HCT116 (cell line): Measurements from ENCODE around the gene CDK16. TPM values are rescaled to one million over a fixed set of nuclear protein-coding genes. Genes with fewer than 3 reads are reported as not detected.

Source experiments
- ATAC-seq: fragments of 200-7000 bp; cut with Tn5 transposase; 2 replicates; pipeline ENCODE4 v1.9.1; 2020; ENCODE audit warnings: mild to moderate bottlenecking, moderate library complexity
- BruUV-seq: library from RNA; stranded (reverse); fragments of 400-500 nt; replicated peaks from 2 replicates; lab custom pipeline; 2021; lab: Mats Ljungman, UMichigan
- CTCF ChIA-PET: fragments of 300-600 bp; sonication (Branson Sonifier 250); formaldehyde crosslinking; loops from one replicate; lab custom pipeline; 2021; ENCODE audit warnings: antibody characterized with exemption; lab: Charles Lee
- POLR2A ChIA-PET: fragments of 300-600, 350-600 bp; sonication (Branson Sonifier 250); formaldehyde crosslinking; loops from one replicate; lab custom pipeline; 2021; ENCODE audit warnings: antibody characterized with exemption; lab: Charles Lee
- RAD21 ChIA-PET, 2 experiments: fragments of 300-600 bp; sonication (Branson Sonifier 250); formaldehyde crosslinking; loops; one replicate each; lab custom pipeline; 2023; ENCODE audit warnings: low total read pairs in 2 of 2; ENCODE audit not compliant: uncharacterized antibody in 2 of 2, unreplicated experiment in 2 of 2, low non-redundant PET in 1 of 2; lab: Charles Lee
- DNase-seq: peaks from one replicate; pipeline ENCODE4 v3.0.0-alpha.2; 2010; ENCODE audit warnings: low read depth, low spot score
- H2AFZ ChIP-seq: fragments of 200-600 bp; shearing (Covaris generic), sonication (generic); 2 replicates; pipeline ENCODE4 v1.6.1; 2017; ENCODE audit warnings: low read depth, mixed run types, mixed read lengths, antibody characterized with exemption, low read length; ENCODE audit not compliant: poor library complexity, severe bottlenecking
- H3K27ac ChIP-seq: 2 replicates; pipeline ENCODE4 v1.5.1; 2012; ENCODE audit warnings: low read depth, low read length
- H3K27me3 ChIP-seq: fragments of 200-600 bp; sonication (generic); 2 replicates; pipeline ENCODE4 v1.6.1; 2016; ENCODE audit warnings: mixed run types, low read length, mixed read lengths; ENCODE audit not compliant: insufficient read depth
- H3K36me3 ChIP-seq, 2 experiments: fragments of 200-500 bp in 1 of 2; fragments of 200-600 bp in 1 of 2; sonication (Bioruptor generic) in 1 of 2; sonication (generic) in 1 of 2; 2 replicates each; pipeline versions ENCODE4 v1.5.1 to v1.6.1; 2014 to 2016; ENCODE audit warnings: low read length in 2 of 2, inconsistent platforms in 1 of 2, mixed read lengths in 1 of 2, mixed run types in 1 of 2; ENCODE audit not compliant: insufficient read depth in 2 of 2, control insufficient read depth in 1 of 2
- H3K4me1 ChIP-seq, 2 experiments: fragments of 200-600 bp in 1 of 2; sonication (generic) in 1 of 2; 2 replicates each; pipeline versions ENCODE4 v1.5.1 to v1.6.1; 2012 to 2017; ENCODE audit warnings: low read length in 2 of 2, inconsistent platforms in 1 of 2, mild to moderate bottlenecking in 1 of 2, mixed read lengths in 1 of 2, mixed run types in 1 of 2, moderate library complexity in 1 of 2; ENCODE audit not compliant: insufficient read depth in 2 of 2, control insufficient read depth in 1 of 2
- H3K4me2 ChIP-seq: fragments of 200-600 bp; sonication (generic); 2 replicates; pipeline ENCODE4 v1.6.1; 2017; ENCODE audit warnings: mixed run types, low read length, mixed read lengths
- H3K4me3 ChIP-seq, 2 experiments: fragments of 200-600 bp in 1 of 2; sonication (generic) in 1 of 2; replicated peaks in 1 of 2; 2 replicates each; pipeline ENCODE4 v1.5.1; 2011 to 2016; ENCODE audit warnings: low read length in 2 of 2, control low read depth in 1 of 2, low read depth in 1 of 2, mild to moderate bottlenecking in 1 of 2, mixed read lengths in 1 of 2, mixed run types in 1 of 2
- H3K79me2 ChIP-seq: fragments of 200-600 bp; sonication (generic); 2 replicates; pipeline ENCODE4 v1.6.1; 2017; ENCODE audit warnings: mild to moderate bottlenecking, mixed run types, low read length, moderate library complexity, mixed read lengths; ENCODE audit not compliant: insufficient read depth
- H3K9ac ChIP-seq: fragments of 200-600 bp; sonication (generic); 2 replicates; pipeline ENCODE4 v1.6.1; 2016; ENCODE audit warnings: low read length, mixed read lengths
- H3K9me2 ChIP-seq: fragments of 200-600 bp; sonication (generic), shearing (Covaris generic); 2 replicates; pipeline ENCODE4 v1.6.1; 2017; ENCODE audit warnings: mixed run types, mild to moderate bottlenecking, moderate library complexity; ENCODE audit not compliant: insufficient read depth
- H3K9me3 ChIP-seq, 2 experiments: fragments of 200-500 bp in 1 of 2; fragments of 200-600 bp in 1 of 2; sonication (Bioruptor generic) in 1 of 2; sonication (generic) in 1 of 2; 2 replicates each; pipeline ENCODE4 v1.6.1; 2014 to 2017; ENCODE audit warnings: low read length in 2 of 2, mixed read lengths in 2 of 2, inconsistent platforms in 1 of 2, low read depth in 1 of 2, mild to moderate bottlenecking in 1 of 2, mixed run types in 1 of 2, moderate library complexity in 1 of 2; ENCODE audit not compliant: control insufficient read depth in 1 of 2, insufficient read depth in 1 of 2
- H4K20me1 ChIP-seq: fragments of 200-600 bp; sonication (generic), shearing (Covaris generic); 2 replicates; pipeline ENCODE4 v1.6.1; 2017; ENCODE audit warnings: mixed run types, mild to moderate bottlenecking, moderate library complexity; ENCODE audit not compliant: insufficient read depth
- ATF3 ChIP-seq: IDR thresholded peaks from 2 replicates; pipeline ENCODE4 v1.6.1; 2012
- CBX3 ChIP-seq: IDR thresholded peaks from 2 replicates; pipeline ENCODE4 v1.6.1; 2012; ENCODE audit warnings: low read depth
- CEBPB ChIP-seq: IDR thresholded peaks from 2 replicates; pipeline ENCODE4 v1.6.1; 2012; ENCODE audit warnings: low read depth
- CTCF ChIP-seq, 3 experiments: fragments of 200-600 bp in 1 of 3; sonication (generic) in 1 of 3; IDR thresholded peaks in 2 of 3; conservative IDR thresholded peaks in 1 of 3; 2 replicates each; pipeline ENCODE4 v1.5.1; 2012 to 2017; ENCODE audit warnings: low read depth in 2 of 3, low read length in 2 of 3, antibody characterized with exemption in 1 of 3, borderline replicate concordance in 1 of 3, control low read depth in 1 of 3, mild to moderate bottlenecking in 1 of 3, mixed read lengths in 1 of 3, mixed run types in 1 of 3, moderate library complexity in 1 of 3; ENCODE audit not compliant: insufficient read depth in 1 of 3
- ELF1 ChIP-seq: IDR thresholded peaks from 2 replicates; pipeline ENCODE4 v1.6.1; 2012; ENCODE audit warnings: low read depth, borderline replicate concordance
- EZH2 ChIP-seq: fragments of 200-600 bp; sonication (generic); IDR thresholded peaks from 2 replicates; pipeline ENCODE4 v1.6.1; 2017; ENCODE audit warnings: antibody characterized with exemption, mixed run types
- JUND ChIP-seq: IDR thresholded peaks from 2 replicates; pipeline ENCODE4 v1.6.1; 2012
- MAX ChIP-seq: IDR thresholded peaks from 2 replicates; pipeline ENCODE4 v1.6.1; 2012
- POLR2A ChIP-seq: IDR thresholded peaks from 2 replicates; pipeline ENCODE4 v1.7.0; 2011; ENCODE audit warnings: borderline replicate concordance; ENCODE audit not compliant: insufficient read depth, insufficient read length; ENCODE audit errors: extremely low read depth
- POLR2AphosphoS5 ChIP-seq: IDR thresholded peaks from 2 replicates; pipeline ENCODE4 v1.6.1; 2011; ENCODE audit warnings: mild to moderate bottlenecking, low read depth, low read length, moderate library complexity
- RAD21 ChIP-seq: IDR thresholded peaks from 2 replicates; pipeline ENCODE4 v1.6.1; 2012; ENCODE audit warnings: low read depth, mild to moderate bottlenecking
- SIN3A ChIP-seq: IDR thresholded peaks from 2 replicates; pipeline ENCODE4 v1.6.1; 2012; ENCODE audit warnings: low read depth
- SP1 ChIP-seq: IDR thresholded peaks from 2 replicates; pipeline ENCODE4 v1.6.1; 2012; ENCODE audit warnings: low read depth
- SRF ChIP-seq: IDR thresholded peaks from 2 replicates; pipeline ENCODE4 v1.6.1; 2012; ENCODE audit warnings: low read depth
- TCF7L2 ChIP-seq: IDR thresholded peaks from 2 replicates; pipeline ENCODE4 v1.7.0; 2011; ENCODE audit warnings: borderline replicate concordance, inconsistent platforms; ENCODE audit not compliant: insufficient read depth, insufficient read length; ENCODE audit errors: extremely low read depth
- YY1 ChIP-seq: IDR thresholded peaks from 2 replicates; pipeline ENCODE4 v1.6.1; 2011; ENCODE audit warnings: low read length, low read depth, moderate library complexity, mild to moderate bottlenecking; ENCODE audit not compliant: insufficient replicate concordance; ENCODE audit errors: extremely low read depth
- ZBTB33 ChIP-seq: IDR thresholded peaks from 2 replicates; pipeline ENCODE4 v1.6.1; 2011; ENCODE audit warnings: mild to moderate bottlenecking, low read length, moderate library complexity; ENCODE audit not compliant: insufficient replicate concordance; ENCODE audit errors: extremely low read depth
- ZFX ChIP-seq: fragments of 450-650 bp; IDR thresholded peaks from 2 replicates; pipeline ENCODE4 v1.6.1; 2017
- intact Hi-C: fragments of 100-400 bp; cut with micrococcal nuclease; formaldehyde crosslinking; loops from 2 replicates; pipeline ENCODE4 v1.10.0; 2022
- total RNA-seq: library from RNA; stranded (reverse); gene quantifications from one replicate; pipeline ENCODE4 v1.2.1, GENCODE V29; 2021; ENCODE audit not compliant: unreplicated experiment

CDK16 gene
- total RNA-seq, 1 experiment from 2014 or later: 131 TPM

GRCh38 chrX:47212381-47213293 lies 5.8 kb upstream of the CDK16 start:
- BruUV-seq: no TSS peak
- ATAC-seq (no peak), DNase-seq (no peak)
- H3K4me1 ChIP-seq: peaks cover 6 to 8% of the 10 kb centered on the region in 2 experiments; a peak in 3 of 4 replicates
- no peak overlapping the region for H2AFZ ChIP-seq
- CTCF ChIA-PET: no interaction called here
- intact Hi-C loops: no loop called here
- no peak overlapping the region for H3K4me2 ChIP-seq
- RAD21 ChIA-PET: no interaction called here
- no peaks in the 10 kb centered on the region for H3K27me3 ChIP-seq
- no peak overlapping the region for H3K9ac ChIP-seq
- no peak overlapping the region for H3K27ac ChIP-seq
- no peaks in the 10 kb centered on the region for H3K79me2 ChIP-seq
- POLR2A ChIA-PET: no interaction called here
- H3K9me3 ChIP-seq: no peaks in the 10 kb centered on the region
- no peaks in the 10 kb centered on the region for H3K9me2 ChIP-seq
- H3K36me3 ChIP-seq: peaks cover 25 to 41% of the 10 kb centered on the region in 2 experiments
- no peaks in the 10 kb centered on the region for H4K20me1 ChIP-seq
- TF ChIP-seq RAD21: no peak
- TF ChIP-seq SP1: no peak
- no peak for TF ChIP-seq POLR2AphosphoS5
- no peak for TF ChIP-seq JUND
- no peak for TF ChIP-seq YY1
- TF ChIP-seq CTCF (IDR thresholded peaks at IDR 0.05 in 2 of 3, conservative IDR thresholded peaks at IDR 0.05 in 1 of 3; ENCODE audit: borderline replicate concordance in 1 of 3, insufficient read depth in 1 of 3, low read depth in 2 of 3, low read length in 2 of 3): no peak
- no peak for TF ChIP-seq CEBPB
- TF ChIP-seq POLR2A: no peak
- no peak for TF ChIP-seq EZH2
- TF ChIP-seq ZFX: no peak
- no peak for TF ChIP-seq ELF1
- no peak for TF ChIP-seq ATF3
- TF ChIP-seq SRF: no peak
- no peak for TF ChIP-seq SIN3A
- no peak for TF ChIP-seq MAX
- TF ChIP-seq CBX3: no peak
- no peak for TF ChIP-seq ZBTB33
- TF ChIP-seq TCF7L2: no peak
- no peak overlapping the region for H3K4me3 ChIP-seq
